ENCODE results near the gene OSCP1.
A peak's percentile ranks its signal among the peaks of the same experiment; 100 is the strongest.

OSCP1 gene

DNA sequence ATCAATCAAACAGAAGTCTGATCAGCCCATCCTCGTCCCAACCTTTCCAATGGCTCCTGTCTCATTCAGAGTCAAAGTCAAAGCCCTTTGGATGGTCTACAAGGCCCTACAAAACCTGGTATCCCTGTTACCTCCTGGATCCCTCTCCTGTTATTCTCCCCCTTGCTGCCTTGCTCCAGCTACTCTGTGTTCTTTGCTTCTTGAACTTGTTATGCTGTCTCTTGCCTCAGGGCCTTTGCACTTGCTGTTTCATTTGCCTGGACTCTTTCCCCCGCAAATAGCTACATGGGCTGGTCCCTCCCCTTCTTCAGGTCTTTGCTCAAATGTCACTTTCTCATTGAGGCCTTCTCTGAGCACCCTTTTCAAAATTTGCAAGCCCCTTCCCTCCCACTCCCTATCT, 33.8 kb upstream of the OSCP1 start:
- Histone ChIP-seq H3K27ac (ENCODE audit: low read depth, low read length) (no peak overlapping the region), H3K4ac (ENCODE audit: low read depth, low read length) (no peak overlapping the region), H4K5ac (ENCODE audit: low read length) (no peak overlapping the region), H3K36me3 (ENCODE audit: control insufficient read depth, insufficient read depth, low read length) (no peaks in the 10 kb centered on the region), H2BK15ac (replicated peaks; ENCODE audit: low read depth) (no peak overlapping the region), H3K56ac (ENCODE audit: low read length) (no peak overlapping the region), H2AK5ac (ENCODE audit: low read length) (no peak overlapping the region), H4K8ac (ENCODE audit: low read depth, low read length) (no peak overlapping the region), H3K79me2 (ENCODE audit: control insufficient read depth, insufficient read depth, low read length) (no peaks in the 10 kb centered on the region), H3K18ac (ENCODE audit: low read length) (no peak overlapping the region), H3K23ac (ENCODE audit: low read length) (no peak overlapping the region), H3K9ac (ENCODE audit: low read length) (no peak overlapping the region), H3K79me1 (ENCODE audit: low read length) (no peaks in the 10 kb centered on the region), H3K27me3 (ENCODE audit: insufficient read depth, low read length, poor library complexity) (no peaks in the 10 kb centered on the region), H3K4me2 (ENCODE audit: low read length) (no peak overlapping the region), H2BK120ac (ENCODE audit: low read depth, low read length) (no peak overlapping the region), H2BK5ac (ENCODE audit: low read length) (no peak overlapping the region), H3K4me1 (ENCODE audit: control insufficient read depth, low read depth, low read length) (peaks cover 11% of the 10 kb centered on the region), H3K4me3 (ENCODE audit: low read length) (no peak overlapping the region)
- no CpG with 5 or more reads among the region's 2 CpGs for WGBS (ENCODE audit: extremely low coverage, insufficient coverage, low lambda C conversion rate)
- DNase-seq: no peak

DNA sequence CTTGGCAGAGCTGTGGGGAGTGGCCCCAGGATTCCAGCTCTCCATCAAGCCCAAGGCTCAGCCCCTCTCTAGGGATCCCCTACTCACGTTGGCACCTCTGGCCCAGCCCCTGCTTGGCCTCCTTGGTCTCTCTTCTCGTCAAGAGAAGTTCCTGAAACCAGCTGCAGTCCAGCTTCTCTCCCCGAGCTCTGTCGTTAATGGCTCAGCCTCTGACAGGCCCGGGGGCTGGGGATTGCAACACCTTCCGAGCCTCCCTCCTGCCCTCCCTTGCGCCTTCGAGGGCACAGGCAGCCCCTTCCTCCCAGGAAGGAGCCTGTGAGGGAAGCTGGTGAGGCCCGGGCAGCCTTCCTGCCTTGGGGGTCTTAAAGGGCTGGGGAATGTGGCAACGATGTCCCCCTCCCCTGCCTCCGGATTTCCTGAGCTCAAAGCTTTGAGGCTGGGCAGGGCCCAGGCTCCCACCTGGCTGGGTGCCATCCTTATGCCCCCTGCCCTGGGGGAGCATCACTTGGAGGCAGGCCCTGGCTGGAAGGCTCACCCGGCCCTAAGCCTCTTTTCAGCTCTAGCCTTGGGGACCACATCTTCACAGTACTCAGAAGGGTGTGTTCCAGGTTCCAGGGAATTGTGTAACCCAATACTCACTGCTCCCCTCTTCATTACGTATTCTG, 32.6 kb upstream of the OSCP1 start, which contains the start of gene CSF3R:
TSS of gene CSF3R (minus strand) at position 190 of the 665 bp plus-strand sequence. CDS start 3,417 bp downstream, outside the sequence.
- no peak within 1 kb of the TSS for H3K23ac ChIP-seq (ENCODE audit: low read length)
- H3K27me3 ChIP-seq (ENCODE audit: insufficient read depth, low read length, poor library complexity): no peaks in the 10 kb centered on the region
- no peak within 1 kb of the TSS for H4K5ac ChIP-seq (ENCODE audit: low read length)
- H2AK5ac ChIP-seq (ENCODE audit: low read length): no peak within 1 kb of the TSS
- H3K4me2 ChIP-seq (ENCODE audit: low read length): no peak within 1 kb of the TSS
- H3K27ac ChIP-seq (ENCODE audit: low read depth, low read length): peak within 1 kb of the TSS; percentile 59
- no CpG with 5 or more reads among the region's 13 CpGs for WGBS (ENCODE audit: extremely low coverage, insufficient coverage, low lambda C conversion rate)
- H2BK15ac ChIP-seq (replicated peaks; ENCODE audit: low read depth): no peak within 1 kb of the TSS
- peaks cover 11% of the 10 kb centered on the region for H3K4me1 ChIP-seq (ENCODE audit: control insufficient read depth, low read depth, low read length)
- no peaks in the 10 kb centered on the region for H3K36me3 ChIP-seq (ENCODE audit: control insufficient read depth, insufficient read depth, low read length)
- no peaks in the 10 kb centered on the region for H3K79me2 ChIP-seq (ENCODE audit: control insufficient read depth, insufficient read depth, low read length)
- peak within 1 kb of the TSS; percentile 31 for H2BK120ac ChIP-seq (ENCODE audit: low read depth, low read length)
- no peaks in the 10 kb centered on the region for H3K79me1 ChIP-seq (ENCODE audit: low read length)
- H3K18ac ChIP-seq (ENCODE audit: low read length): peak within 1 kb of the TSS; percentile 46
- DNase-seq: no peak
- peak within 1 kb of the TSS; percentile 32 for H3K9ac ChIP-seq (ENCODE audit: low read length)
- H4K8ac ChIP-seq (ENCODE audit: low read depth, low read length): no peak within 1 kb of the TSS
- H3K56ac ChIP-seq (ENCODE audit: low read length): peak within 1 kb of the TSS; percentile 73
- H2BK5ac ChIP-seq (ENCODE audit: low read length): peak within 1 kb of the TSS; percentile 61
- H3K4me3 ChIP-seq (ENCODE audit: low read length): no peak within 1 kb of the TSS
- peak within 1 kb of the TSS; percentile 18 for H3K4ac ChIP-seq (ENCODE audit: low read depth, low read length)

DNA sequence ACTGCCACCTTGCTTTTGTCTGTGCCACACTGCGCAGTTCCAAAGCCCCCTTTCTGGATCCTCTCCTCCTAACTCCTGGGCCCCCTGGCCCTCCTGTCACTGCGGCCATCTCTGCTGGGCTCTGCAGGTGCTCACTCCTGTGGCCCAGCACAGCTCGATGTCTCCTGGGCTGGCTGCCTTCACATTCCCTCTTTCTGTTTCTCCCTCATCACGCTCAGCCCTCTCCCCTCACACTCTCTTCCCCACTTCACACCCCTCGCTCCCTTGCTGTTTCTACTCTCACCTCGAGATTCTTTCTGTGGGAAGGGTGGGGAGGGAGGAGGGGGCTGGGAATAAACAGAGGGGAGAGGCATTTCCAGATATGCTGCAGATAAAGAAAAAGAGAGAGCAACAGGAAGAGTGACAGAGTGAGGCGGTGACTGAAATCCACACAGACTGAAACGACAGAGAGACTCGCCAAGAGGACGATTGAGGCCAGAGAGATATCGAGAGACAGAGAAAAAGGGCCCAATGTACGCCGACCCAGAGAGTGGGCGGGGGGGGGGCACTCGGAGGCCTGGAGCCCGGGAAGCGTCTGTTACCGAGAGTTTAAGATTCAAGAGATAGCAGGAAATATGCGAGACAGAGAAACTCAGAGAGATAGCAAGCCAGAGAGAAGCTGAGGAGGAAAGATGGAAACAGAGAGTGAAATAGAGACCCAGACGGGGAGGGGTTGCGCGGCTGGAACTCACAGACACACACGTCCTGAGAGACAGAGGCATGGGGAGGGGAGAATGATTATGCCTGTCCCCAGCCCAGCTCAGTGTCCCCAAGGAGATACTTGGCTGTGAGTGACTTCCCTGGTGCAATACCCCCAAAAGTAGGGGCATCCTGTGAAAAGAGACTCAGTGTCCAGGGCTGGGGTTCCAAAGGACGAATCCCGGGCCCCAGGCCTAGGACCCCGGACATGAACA, 31.8 kb upstream of the OSCP1 start:
- Histone ChIP-seq H3K18ac (ENCODE audit: low read length) (peak overlapping the region; percentile 46), H2BK120ac (ENCODE audit: low read depth, low read length) (peak overlapping the region; percentile 31), H2BK15ac (replicated peaks; ENCODE audit: low read depth) (no peak overlapping the region), H3K27me3 (ENCODE audit: insufficient read depth, low read length, poor library complexity) (no peaks in the 10 kb centered on the region), H2AK5ac (ENCODE audit: low read length) (peak overlapping the region; percentile 93), H3K4me1 (ENCODE audit: control insufficient read depth, low read depth, low read length) (peaks cover 11% of the 10 kb centered on the region), H3K4ac (ENCODE audit: low read depth, low read length) (peak overlapping the region; percentile 18), H4K8ac (ENCODE audit: low read depth, low read length) (no peak overlapping the region), H3K79me1 (ENCODE audit: low read length) (no peaks in the 10 kb centered on the region), H3K23ac (ENCODE audit: low read length) (no peak overlapping the region), H2BK5ac (ENCODE audit: low read length) (peak overlapping the region; percentile 61), H3K27ac (ENCODE audit: low read depth, low read length) (peak overlapping the region; percentile 59), H3K4me2 (ENCODE audit: low read length) (peak overlapping the region; percentile 6), H3K4me3 (ENCODE audit: low read length) (no peak overlapping the region), H3K36me3 (ENCODE audit: control insufficient read depth, insufficient read depth, low read length) (no peaks in the 10 kb centered on the region), H3K9ac (ENCODE audit: low read length) (peak overlapping the region; percentile 32), H4K5ac (ENCODE audit: low read length) (no peak overlapping the region), H3K56ac (ENCODE audit: low read length) (peak overlapping the region; percentile 73), H3K79me2 (ENCODE audit: control insufficient read depth, insufficient read depth, low read length) (no peaks in the 10 kb centered on the region)
- peak; percentile 91 for DNase-seq
- no CpG with 5 or more reads among the region's 26 CpGs for WGBS (ENCODE audit: extremely low coverage, insufficient coverage, low lambda C conversion rate)

DNA sequence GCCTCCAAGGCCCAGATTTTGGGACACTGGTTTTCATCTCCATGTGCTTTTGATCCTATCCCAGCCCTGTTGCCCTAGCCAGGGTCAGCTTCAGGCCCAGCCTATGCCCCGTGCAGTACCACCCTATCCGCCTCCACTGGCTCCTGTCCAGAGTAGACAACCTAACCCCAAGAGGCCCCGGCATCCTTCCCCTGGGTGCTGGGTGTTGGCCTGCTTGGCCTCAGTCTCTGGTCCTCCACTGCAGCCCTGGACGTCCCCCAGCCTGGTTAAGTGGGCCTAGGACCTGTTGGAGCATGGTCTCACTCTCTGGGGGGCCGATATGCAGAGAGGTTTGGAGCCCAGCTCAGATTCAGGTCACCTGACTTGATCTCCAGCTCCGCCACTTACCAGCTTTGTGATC, 30.8 kb upstream of the OSCP1 start:
- no peak for DNase-seq
- H4K8ac ChIP-seq (ENCODE audit: low read depth, low read length): no peak overlapping the region
- H3K4me2 ChIP-seq (ENCODE audit: low read length): no peak overlapping the region

DNA sequence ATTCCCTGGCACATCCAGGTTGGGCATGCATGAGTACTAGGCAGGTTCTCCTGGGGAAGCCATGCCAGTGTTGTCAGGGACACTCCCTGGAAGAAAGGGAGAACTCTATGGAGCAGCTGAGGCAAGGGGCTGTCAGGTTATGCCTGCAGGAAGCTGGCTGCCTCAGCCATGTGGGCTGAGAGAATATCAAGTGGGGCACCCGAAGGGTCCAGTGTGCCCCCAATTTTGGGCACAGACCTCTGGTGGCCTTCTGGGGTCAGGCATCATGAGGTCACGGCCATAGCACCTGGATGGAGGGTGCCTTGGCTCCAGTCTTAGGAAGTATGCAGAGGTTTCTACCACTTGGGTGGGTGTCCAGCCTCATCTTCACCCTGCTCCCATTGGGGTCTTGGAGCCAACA, 29.9 kb upstream of the OSCP1 start:
- Histone ChIP-seq H3K4ac (ENCODE audit: low read depth, low read length) (no peak overlapping the region), H3K27me3 (ENCODE audit: insufficient read depth, low read length, poor library complexity) (no peaks in the 10 kb centered on the region)

More for the DNA sequence above, 30.8 kb upstream of the OSCP1 start:
- no peak overlapping the region for H2BK120ac ChIP-seq (ENCODE audit: low read depth, low read length)
- H3K4me3 ChIP-seq (ENCODE audit: low read length): no peak overlapping the region
- peaks cover 11% of the 10 kb centered on the region for H3K4me1 ChIP-seq (ENCODE audit: control insufficient read depth, low read depth, low read length)
- H3K79me2 ChIP-seq (ENCODE audit: control insufficient read depth, insufficient read depth, low read length): no peaks in the 10 kb centered on the region
- no peak overlapping the region for H3K18ac ChIP-seq (ENCODE audit: low read length)
- no peak overlapping the region for H3K9ac ChIP-seq (ENCODE audit: low read length)
- no peak overlapping the region for H3K23ac ChIP-seq (ENCODE audit: low read length)
- no CpG with 5 or more reads among the region's 6 CpGs for WGBS (ENCODE audit: extremely low coverage, insufficient coverage, low lambda C conversion rate)
- H3K27me3 ChIP-seq (ENCODE audit: insufficient read depth, low read length, poor library complexity): no peaks in the 10 kb centered on the region
- no peaks in the 10 kb centered on the region for H3K79me1 ChIP-seq (ENCODE audit: low read length)
- no peak overlapping the region for H4K5ac ChIP-seq (ENCODE audit: low read length)
- no peaks in the 10 kb centered on the region for H3K36me3 ChIP-seq (ENCODE audit: control insufficient read depth, insufficient read depth, low read length)
- no peak overlapping the region for H2BK5ac ChIP-seq (ENCODE audit: low read length)
- H3K27ac ChIP-seq (ENCODE audit: low read depth, low read length): no peak overlapping the region
- no peak overlapping the region for H2BK15ac ChIP-seq (replicated peaks; ENCODE audit: low read depth)
- H3K56ac ChIP-seq (ENCODE audit: low read length): peak overlapping the region; percentile 51
- no peak overlapping the region for H2AK5ac ChIP-seq (ENCODE audit: low read length)
- no peak overlapping the region for H3K4ac ChIP-seq (ENCODE audit: low read depth, low read length)

More for the DNA sequence above, 29.9 kb upstream of the OSCP1 start:
- Histone ChIP-seq H3K9ac (ENCODE audit: low read length) (no peak overlapping the region), H4K8ac (ENCODE audit: low read depth, low read length) (no peak overlapping the region), H3K23ac (ENCODE audit: low read length) (no peak overlapping the region), H2AK5ac (ENCODE audit: low read length) (no peak overlapping the region), H3K27ac (ENCODE audit: low read depth, low read length) (no peak overlapping the region), H3K4me2 (ENCODE audit: low read length) (no peak overlapping the region), H3K36me3 (ENCODE audit: control insufficient read depth, insufficient read depth, low read length) (no peaks in the 10 kb centered on the region), H3K79me1 (ENCODE audit: low read length) (no peaks in the 10 kb centered on the region), H3K56ac (ENCODE audit: low read length) (no peak overlapping the region), H2BK120ac (ENCODE audit: low read depth, low read length) (no peak overlapping the region), H3K4me3 (ENCODE audit: low read length) (no peak overlapping the region), H3K4me1 (ENCODE audit: control insufficient read depth, low read depth, low read length) (peaks cover 11% of the 10 kb centered on the region), H3K79me2 (ENCODE audit: control insufficient read depth, insufficient read depth, low read length) (no peaks in the 10 kb centered on the region), H2BK5ac (ENCODE audit: low read length) (no peak overlapping the region), H2BK15ac (replicated peaks; ENCODE audit: low read depth) (no peak overlapping the region), H4K5ac (ENCODE audit: low read length) (no peak overlapping the region), H3K18ac (ENCODE audit: low read length) (no peak overlapping the region)
- WGBS (ENCODE audit: extremely low coverage, insufficient coverage, low lambda C conversion rate): no CpG with 5 or more reads among the region's 2 CpGs
- no peak for DNase-seq
